HT-29 (cell line): ENCODE results near the gene HRCT1. TPM values are rescaled to one million over a fixed set of nuclear protein-coding genes. Genes with fewer than 3 reads are reported as not detected.
"Not testable (repeated sequence)": the region's sequence is repeated elsewhere in the genome, so short reads cannot be mapped to it uniquely, and the experiment has no call there.

ENCODE experiments used
- DNase-seq: peaks from one replicate; pipeline ENCODE4 v3.0.0-alpha.2; 2015; ENCODE audit warnings: low spot score
- total RNA-seq: library from RNA; depleted of rRNA; stranded (reverse); fragments of >200 nt; shearing (Covaris generic); gene quantifications from 2 replicates; pipeline ENCODE4 v1.2.3, GENCODE V29; 2014

Gene HRCT1
- total RNA-seq, 1 experiment from 2014 or later = 7.7 TPM

DNA sequence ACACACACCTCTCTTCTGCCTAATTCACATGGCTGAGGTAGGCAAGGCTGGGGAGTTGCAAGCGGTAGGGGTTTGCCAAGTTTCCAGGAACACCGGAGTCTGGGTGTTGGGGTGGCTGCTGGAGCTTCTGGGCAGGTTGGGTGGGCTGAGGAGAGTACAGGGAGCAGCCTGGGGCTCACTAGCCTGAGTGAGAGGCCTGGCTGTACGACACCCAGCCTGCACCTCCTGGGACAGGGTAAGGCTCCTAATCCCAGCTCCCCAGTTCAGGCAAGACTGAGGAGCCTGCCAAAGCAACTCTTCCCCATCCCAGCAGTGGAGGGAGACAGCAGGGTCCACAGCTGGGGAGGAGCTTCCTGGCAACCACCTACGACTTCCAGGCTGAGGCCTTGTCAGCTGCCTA lies 11.3 kb downstream of the HRCT1 start:
- no peak for DNase-seq

DNA sequence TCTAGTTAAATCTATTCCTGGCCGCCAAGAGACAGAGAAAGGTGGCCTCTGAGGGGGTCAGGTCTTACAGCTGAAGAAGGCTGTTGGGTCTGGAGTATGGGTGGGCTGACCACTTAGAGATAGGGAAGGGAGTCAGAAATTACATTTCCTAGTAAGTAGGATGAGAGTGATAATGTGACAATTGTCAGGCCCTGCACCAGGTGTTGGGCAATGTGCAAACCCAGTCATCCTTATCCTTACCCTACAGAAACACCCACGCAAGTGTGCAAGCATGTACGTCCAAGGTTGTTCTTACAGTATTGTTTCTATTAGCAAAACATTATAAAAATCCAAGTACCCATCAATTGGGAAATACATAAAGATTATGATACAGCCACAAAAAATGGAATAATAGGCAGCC lies 12.8 kb downstream of the HRCT1 start:
- DNase-seq = no peak

DNA sequence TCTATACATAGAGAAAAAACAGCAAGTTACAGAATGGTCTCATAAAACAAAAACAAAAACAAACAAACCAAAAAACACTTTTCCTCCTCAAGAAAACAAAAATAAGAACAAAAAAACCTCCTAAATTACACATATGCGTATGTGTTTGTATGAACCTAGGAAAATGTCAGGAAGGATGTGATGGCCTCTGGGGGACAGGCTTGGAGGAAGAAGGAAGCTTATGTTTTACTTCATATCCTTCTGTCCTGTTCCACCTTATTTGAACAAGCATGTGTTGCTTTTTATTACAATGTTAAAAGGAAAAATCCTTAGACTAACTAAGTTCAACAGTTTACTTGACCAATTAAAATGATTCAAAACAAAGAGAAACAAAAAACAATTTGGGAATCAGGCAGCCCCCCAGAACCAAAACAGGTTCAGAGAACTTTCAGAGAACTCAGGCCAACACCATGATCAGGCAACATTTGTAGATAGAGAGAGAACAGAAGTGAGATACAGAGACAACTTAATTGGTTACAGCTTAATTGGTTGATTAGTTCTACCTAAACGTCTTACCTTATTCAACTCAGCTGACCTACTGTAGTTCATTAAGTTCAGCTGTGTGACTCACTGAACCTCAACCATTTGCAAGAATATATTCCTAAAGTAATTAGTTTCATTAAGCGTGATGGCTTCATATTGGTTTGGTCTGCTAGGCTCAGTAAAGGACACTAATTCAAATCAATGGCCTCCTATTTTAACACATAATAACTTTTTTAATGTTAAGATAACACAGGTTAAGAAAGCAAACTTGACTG lies 13.4 kb downstream of the HRCT1 start:
- DNase-seq = no peak

DNA sequence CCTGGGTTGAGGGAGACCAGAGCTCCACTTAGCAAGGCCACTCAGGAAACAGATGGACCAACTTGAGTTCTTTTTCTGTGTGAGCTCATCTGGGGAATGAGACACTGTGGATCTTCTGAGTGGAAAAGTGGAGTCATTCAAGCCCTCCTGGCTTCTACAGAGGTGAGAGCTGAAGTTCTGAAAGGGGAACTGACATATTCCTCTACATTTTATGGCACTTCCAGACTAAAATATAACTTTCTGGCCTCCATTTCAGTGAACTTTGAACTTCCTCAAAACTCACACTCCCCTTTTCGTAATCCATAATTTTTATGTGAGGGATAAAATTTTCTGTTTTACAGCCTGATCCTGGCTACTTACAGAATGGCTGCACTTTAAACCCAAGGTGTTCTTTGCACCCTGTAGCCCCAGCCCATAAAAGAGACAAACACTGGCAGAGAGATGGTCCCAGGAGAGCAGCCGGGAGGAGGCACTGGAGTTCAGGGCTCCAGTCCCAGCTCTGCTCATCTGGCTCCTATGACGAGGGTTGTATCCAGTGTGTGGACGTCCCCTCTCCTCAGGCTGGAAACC lies 14.1 kb downstream of the HRCT1 start:
- no peak for DNase-seq

DNA sequence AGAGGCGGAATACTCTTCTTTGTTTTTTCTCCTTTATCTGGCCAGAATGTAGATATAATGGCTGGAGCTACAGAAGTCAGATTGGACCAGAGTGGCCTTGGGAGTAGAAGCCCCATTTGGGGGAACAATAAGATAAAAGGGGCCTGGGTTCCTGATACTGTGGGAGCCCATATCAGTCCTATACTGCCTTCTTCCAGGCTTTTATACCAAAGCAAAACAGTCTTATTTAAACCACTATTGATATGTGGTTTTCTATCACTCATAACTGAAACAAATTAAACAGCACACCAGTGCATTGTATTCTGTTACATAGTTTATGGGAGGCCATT lies 17.6 kb downstream of the HRCT1 start:
- no peak for DNase-seq

DNA sequence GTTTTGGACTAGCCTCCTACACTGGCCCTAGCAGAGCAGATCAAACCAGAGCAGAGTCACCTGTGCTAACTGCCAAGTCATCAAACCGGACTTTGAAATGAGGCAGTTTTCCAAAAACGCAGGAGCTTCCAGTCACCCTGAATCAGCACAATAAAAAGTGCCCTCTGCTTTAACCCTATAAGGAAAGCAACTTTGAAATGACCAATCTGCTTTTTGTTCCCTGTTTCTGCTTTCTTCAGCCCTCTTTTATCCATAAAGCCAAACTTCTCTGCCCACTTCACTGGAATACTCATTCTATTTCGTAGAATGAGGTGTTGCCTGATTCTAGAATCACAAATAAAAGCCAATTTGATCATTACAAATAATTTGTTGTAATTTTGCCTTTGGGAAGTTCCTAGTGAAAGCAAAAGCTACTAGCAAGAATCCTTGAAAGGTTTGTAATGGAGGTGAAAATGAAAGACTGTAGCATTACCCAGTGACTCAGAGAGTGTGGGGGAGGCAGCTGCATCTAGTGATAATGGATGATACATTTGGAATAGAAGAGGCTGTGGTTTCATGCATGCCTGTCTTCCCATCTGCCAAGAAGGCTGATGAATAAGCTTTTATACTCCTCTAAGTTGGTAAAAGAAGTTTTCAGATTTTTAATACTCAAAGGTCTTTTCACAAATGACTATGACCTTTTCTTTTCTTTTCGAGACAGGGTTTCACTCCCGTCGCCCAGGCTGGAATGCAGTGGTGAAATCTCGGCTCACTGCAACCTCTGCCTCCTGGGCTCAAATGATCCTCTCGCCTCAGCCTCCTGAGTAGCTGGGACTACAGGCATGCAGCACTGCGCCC lies 18.1 kb downstream of the HRCT1 start:
- no peak for DNase-seq

DNA sequence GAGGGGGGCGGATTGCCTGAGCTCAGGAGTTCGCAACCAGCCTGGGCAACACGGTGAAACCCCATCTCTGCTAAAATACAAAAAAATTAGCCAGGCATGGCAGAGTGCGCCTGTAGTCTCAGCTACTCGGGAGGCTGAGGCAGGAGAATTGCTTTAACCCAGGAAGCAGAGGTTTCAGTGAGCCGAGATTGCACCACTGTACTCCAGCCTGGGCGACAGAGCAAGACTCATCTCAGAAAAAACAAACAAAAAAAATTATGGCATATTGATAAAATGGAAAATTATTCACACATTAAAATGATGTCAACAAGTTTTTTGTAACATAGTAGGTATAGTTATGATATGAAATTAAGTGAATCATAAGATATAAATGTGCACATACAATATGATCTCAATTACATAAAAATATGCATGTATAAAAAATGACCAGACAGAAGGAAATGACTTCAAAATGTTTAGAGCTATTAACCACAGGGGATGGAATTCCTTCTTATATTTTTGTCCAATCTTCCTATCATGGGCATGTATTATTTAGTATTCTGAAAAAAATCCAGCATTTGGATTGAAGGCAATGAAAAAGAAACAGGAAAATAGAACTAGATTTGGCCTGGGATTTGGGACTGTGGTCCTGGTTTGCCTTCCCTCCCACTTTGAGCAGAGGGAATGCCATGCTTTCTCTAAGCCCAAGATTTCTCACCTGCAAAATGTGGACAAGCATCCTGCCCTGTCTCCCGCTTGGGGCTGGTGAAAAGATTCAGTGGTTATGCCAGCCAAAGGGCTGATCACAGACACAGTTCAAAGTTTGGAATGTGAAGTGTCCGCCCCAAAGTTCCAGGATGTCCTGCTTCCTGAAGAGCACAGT lies 22.8 kb downstream of the HRCT1 start:
- no peak for DNase-seq

DNA sequence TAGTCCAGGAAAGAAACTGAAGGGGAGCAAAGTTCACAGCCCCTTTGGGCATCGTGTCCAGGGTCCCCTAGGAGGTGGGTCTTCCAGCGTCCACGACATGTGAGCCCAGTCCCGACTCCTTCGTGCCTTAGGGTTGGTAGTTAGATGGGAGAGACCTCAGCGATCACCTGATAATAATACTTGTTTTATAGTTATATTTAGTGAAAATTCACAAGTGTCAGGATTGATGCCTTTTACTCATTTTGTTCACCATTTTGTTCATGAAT lies 23.4 kb downstream of the HRCT1 start:
- no peak for DNase-seq

DNA sequence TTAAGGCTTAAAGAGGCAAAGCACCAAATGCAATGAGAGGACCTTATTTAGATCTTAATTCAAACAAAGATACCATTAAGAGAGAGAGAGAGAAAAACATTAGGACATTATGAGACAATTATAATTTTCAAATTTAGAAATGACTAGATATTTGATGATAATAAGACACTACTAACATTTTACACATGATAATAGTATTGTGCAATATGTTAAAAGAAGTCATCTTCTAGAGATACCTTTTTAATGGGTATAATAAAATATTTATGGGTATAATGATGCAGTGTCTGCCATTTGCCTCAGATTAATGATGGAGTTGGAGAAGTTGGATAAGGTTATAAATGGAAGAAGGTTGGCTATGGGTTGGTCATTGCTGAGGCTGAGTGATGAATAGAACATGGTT lies 24.5 kb downstream of the HRCT1 start:
- no peak for DNase-seq

DNA sequence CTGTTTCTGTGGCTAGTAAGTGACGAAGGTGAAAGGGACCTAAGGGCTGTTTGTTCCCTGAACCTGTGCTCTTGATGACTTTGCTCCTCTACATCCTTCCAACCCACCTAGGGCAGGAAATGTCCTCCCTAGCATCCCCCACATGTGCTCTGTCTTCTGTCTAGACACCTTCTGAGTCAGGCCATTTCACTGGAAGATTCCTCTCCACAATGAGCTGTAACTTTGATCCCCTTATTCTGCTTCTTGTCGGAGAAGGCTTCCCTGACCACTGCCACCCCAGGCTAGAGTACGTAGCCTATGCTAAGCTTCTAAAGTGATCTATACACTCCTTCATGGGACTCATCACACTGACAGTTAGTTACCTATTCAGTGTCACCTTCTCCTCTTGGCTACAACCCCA lies 25.0 kb downstream of the HRCT1 start:
- DNase-seq = no peak

DNA sequence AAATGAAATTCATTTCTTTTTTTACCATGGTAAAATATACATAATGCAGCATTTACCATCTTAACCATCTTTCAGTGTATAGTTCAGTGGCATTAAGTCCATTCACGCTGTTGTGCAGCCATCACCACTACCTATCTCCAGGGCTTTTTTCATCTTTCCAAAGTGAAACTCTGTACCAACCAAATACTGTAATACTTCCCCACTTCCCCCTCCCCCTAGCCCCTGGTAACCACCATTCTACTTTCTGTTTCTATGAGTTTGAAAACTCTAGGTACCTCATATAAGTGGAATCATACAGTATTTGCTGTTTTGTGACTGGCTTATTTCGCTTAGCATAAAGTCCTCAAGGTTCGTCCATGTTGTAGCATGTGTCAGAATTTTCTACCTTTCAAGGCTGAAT lies 26.7 kb downstream of the HRCT1 start:
- DNase-seq = no peak

DNA sequence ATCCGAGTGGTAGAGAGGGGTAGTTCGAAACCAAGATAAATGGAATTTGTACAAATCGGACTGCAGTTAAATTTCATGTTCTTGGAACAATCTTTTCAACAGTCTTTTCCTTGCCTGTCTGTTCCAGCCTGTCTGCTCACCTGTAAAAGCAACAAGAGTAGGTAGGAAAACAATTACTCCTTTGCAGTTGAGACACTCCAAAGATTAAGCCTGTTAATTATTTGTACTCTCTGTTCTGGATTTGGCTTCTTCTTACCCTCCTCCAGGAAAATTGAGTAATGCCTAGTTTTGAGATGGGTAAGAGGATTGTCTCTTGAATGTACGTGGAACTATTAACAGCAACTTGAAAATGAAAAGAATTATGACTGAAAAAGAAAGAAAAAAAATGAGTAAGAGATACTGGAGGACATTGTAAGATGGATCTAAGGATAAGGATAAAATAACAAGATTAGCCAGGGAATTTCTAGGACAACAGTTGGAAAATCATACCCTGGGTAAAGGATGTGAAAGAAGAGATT lies 27.6 kb downstream of the HRCT1 start:
- no peak for DNase-seq

DNA sequence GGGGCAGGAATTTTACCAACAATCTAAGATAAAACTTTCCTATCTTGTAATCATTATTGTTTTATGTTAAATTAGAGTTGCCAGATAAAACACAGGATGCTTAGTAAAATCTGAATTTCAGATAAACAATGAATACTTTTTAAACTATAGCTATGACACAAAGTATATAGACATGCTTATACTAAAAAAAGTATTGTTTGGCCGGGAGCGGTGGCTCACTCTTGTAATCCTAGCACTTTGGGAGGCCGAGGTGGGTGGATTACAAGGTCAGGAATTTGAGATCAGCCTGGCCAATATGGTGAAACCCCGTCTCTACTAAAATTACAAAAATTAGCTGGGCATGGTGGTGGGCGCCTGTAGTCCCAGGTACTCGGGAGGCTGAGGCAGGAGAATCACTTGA lies 28.1 kb downstream of the HRCT1 start:
- DNase-seq = not testable (repeated sequence)

DNA sequence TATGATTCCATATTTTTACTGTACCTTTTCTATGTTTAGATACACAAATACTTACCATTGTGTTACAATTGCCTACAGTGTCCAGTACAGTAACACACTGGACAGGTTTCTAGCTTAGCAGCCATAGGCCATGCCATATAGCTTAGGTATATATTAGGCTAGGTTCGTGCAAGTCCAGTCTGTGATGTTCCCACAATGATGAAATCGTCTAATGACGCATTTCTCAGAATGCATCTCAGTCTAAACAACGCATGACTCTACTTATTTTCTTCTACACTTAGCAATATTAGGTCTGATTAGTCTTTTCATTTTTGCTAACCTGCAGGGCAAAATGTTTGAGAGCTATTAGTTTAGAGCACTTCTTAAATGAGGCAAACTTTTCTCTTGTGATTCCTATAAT lies 29.3 kb downstream of the HRCT1 start:
- no peak for DNase-seq

DNA sequence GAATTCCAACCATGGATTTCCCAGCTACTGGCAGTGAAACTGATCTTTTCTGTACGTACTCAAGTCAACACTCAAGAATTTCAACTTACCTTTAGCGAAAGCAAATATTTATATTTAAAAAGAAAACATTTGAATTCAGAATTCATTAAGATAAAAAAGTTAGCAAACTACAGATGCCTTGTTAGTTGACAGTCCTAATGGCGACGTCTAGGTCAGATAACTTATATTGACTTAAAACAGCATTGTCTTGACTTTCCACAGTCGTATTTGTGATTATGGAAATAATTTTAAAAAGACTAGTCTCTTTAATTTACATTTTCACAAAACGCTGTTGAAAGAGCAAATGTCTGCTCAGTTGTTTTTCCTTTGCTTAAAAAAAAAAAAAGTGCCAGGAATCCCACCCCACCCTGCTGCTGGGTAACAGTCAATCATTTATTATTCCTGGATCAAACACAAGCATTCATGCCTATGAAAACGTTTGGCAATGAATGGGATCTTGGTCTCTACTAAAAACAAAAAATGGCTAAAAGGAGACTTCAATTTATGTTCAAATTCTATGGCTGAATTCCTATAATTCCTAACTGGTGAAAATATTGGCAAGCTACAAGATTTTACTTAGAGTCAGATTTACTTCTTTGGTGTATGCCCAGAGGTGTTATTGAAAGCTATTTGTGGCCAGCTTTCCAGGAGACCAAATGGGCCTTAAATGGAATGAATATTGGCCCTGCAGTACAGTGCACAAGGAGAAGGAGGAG lies 29.9 kb downstream of the HRCT1 start:
- no peak for DNase-seq

DNA sequence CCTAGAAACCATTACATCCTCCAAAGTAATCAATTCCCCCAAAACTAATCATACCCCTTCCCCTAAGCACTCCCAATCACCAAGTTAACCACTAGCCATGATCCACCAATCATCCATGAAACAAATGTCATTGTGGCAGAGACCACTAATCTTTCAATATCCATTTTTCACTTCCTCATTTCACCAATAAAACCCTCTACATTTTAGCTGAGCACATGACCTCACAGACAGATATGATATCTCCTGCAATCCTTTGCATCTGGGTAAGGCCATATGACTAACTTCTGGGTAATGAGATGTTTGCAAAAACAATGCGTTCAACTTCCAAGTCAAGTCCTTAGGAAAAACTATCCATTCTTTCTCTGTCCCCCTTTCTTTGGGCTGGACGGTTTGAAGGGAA lies 31.2 kb downstream of the HRCT1 start:
- DNase-seq = no peak

DNA sequence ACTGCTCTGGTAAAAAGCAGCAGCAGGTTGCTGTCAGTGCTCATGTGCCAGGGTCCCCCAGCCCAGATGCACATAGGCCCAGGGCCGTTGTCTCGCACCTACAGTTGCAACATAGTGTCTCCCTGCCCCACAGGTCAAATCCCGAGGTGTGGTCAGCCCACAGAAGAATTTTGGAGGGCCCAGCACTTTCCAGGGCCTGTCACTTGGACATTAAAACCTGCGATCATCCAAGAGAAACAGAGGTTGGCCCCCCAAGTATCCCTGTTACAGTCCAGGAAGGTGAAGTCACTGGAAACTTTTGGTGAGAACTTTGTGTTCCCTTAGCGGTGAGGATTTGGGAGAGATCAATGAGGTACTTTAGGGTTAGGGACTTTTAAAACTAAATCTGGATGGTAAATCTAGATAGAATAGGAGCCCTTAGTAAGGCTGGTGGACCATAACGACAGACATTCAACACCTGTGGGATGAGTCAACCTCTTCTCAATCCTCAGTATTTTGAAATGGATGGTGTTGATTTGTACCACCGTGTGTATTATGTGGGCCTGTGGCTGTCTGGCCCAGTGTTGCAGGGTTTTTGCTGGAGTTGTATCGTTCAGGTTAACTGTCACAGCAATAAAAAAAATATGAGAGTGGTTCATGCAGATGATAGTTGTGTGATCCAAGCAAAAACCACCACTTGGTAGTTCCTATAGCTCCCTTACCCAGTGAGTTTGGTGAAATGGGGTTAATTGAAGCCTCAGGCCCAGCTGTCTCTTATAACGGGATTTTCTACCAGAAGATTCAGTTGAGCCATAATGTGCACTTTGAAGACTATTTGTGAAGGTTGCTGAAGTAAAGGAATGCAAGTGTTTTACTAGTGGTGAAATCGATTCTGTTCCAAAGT lies 32.7 kb downstream of the HRCT1 start:
- DNase-seq = no peak

DNA sequence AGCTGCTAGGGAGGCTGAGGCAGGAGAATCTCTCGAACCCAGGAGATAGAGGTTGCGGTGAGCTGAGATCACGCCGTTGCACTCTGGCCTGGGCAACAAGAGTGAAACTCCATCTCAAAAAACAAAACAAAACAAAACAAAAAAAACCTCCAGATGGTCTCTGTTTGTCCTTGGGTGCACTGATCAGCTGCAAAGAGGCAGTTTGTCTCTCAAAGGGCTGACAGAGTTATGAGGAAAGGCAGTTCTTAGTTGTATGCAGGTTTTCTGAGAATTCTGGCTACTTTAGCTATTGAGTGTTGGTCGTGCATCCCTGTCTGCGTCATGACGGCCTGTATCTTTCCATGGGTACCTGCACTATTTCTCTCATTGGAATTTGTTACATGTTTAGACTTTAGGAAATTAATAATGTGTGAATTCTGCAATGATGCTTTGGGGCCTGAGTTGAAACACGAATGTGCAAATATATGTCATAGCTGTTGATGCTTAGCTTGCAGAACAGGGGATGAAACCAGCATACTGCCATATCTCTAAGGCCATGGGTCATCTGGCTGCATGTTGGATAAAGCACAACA lies 33.8 kb downstream of the HRCT1 start:
- no peak for DNase-seq

DNA sequence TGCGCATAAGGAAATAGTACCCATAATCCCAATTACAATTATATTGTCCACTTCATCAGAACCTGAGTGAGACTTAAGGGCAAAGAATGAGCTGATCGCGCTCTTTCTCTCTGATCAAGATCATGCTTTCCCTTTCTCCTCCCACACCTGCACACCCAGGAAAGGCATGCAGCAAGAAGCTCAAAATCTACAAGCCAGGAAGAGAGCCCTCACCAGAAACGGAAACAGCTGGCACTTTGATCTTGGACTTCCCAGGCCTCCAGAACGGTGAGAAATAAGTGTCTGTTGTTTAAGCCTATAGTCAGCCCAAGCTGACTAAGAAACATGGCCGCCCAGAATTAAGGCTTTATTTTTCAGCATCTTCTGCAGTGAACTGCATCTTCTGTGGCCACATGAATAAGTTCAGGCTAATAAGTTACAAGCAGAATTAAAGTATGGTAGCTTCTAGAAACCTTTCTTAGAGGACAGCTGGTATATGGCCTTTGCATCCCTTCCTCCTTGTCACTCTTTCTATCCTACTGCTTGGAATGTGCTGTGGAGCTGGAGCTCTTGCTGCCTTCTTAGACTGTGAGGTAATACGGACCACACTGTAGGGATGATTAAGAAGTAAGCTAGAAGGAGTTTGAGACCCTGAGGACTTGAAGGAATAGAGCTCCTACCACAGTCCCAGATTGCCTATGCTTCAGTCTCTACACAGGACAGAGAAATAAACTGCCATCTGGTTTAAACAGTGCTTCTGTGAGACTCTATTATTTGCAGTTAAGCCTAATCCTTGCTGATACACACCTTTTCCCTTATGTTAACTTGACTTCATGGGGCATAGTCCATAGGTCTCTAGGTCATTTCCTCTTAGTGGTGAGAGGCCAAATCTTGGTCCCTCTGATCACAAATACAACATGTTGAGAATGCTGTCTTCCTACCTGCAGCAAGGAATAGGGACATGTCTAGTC lies 34.7 kb downstream of the HRCT1 start:
- no peak for DNase-seq
